BLaER1 (cell line): ENCODE measurements around the gene KL.

Experiments
- H3K27ac ChIP-seq: shearing (Covaris generic); formaldehyde crosslinking; 2 replicates; pipeline ENCODE4 v1.8.1; 2022
- H3K27me3 ChIP-seq: shearing (Covaris generic); formaldehyde crosslinking; 2 replicates; pipeline ENCODE4 v1.8.1; 2022
- H3K36me3 ChIP-seq: shearing (Covaris generic); formaldehyde crosslinking; 2 replicates; pipeline ENCODE4 v1.8.1; 2022
- H3K4me1 ChIP-seq: shearing (Covaris generic); formaldehyde crosslinking; 2 replicates; pipeline ENCODE4 v1.8.1; 2022
- H3K4me2 ChIP-seq: shearing (Covaris generic); formaldehyde crosslinking; 2 replicates; pipeline ENCODE4 v1.8.1; 2022
- H3K4me3 ChIP-seq: shearing (Covaris generic); formaldehyde crosslinking; 2 replicates; pipeline ENCODE4 v1.8.1; 2022
- H3K9ac ChIP-seq: shearing (Covaris generic); formaldehyde crosslinking; 2 replicates; pipeline ENCODE4 v1.8.1; 2022
- H3K9me3 ChIP-seq: shearing (Covaris generic); formaldehyde crosslinking; 2 replicates; pipeline ENCODE4 v1.8.1; 2022
- H4K20me1 ChIP-seq: shearing (Covaris generic); formaldehyde crosslinking; 2 replicates; pipeline ENCODE4 v1.8.1; 2022
- Cebpa-rat ChIP-seq: shearing (Covaris generic); IDR thresholded peaks from 2 replicates; pipeline ENCODE4 v1.8.1; 2022

The KL gene

GRCh38 chr13:33015241-33015668 lies 968 bp upstream of the KL start:
- TF ChIP-seq Cebpa-rat, result no peak
- no peaks in the 10 kb centered on the region for H3K27me3 ChIP-seq

DNA sequence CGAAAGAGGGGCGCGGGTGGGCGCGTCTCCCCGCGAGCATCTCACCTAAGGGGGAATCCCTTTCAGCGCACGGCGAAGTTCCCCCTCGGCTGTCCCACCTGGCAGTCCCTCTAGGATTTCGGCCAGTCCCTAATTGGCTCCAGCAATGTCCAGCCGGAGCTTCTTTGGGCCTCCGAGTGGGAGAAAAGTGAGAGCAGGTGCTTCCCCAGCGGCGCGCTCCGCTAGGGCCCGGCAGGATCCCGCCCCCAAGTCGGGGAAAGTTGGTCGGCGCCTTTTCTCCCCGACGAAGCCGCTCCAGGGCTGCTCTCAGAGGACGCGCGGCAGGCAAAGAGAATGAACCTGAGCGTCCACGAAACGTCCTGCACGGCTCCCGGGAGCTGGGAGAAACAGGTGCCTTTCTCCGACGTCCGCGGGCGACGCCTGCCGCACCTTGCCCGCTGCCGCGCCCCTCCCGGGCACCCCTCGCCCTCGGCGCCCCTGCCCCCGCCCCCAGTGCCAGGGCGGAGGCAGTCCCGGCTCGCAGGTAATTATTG lies 366 bp upstream of the KL start:
- Histone ChIP-seq H3K4me2 (no peak overlapping the region), H3K36me3 (no peaks in the 10 kb centered on the region), H3K4me3 (no peak overlapping the region), H3K9me3 (peaks cover 24% of the 10 kb centered on the region), H3K27ac (no peak overlapping the region), H3K4me1 (no peaks in the 10 kb centered on the region), H4K20me1 (no peaks in the 10 kb centered on the region), H3K9ac (no peak overlapping the region), H3K27me3 (no peaks in the 10 kb centered on the region)
- no peak for TF ChIP-seq Cebpa-rat

More at GRCh38 chr13:33015241-33015668, 968 bp upstream of the KL start:
- Histone ChIP-seq H3K36me3 (no peaks in the 10 kb centered on the region), H3K27ac (no peak overlapping the region), H4K20me1 (no peaks in the 10 kb centered on the region), H3K4me2 (no peak overlapping the region), H3K4me1 (no peaks in the 10 kb centered on the region), H3K4me3 (no peak overlapping the region), H3K9me3 (peaks cover 24% of the 10 kb centered on the region), H3K9ac (no peak overlapping the region)

DNA sequence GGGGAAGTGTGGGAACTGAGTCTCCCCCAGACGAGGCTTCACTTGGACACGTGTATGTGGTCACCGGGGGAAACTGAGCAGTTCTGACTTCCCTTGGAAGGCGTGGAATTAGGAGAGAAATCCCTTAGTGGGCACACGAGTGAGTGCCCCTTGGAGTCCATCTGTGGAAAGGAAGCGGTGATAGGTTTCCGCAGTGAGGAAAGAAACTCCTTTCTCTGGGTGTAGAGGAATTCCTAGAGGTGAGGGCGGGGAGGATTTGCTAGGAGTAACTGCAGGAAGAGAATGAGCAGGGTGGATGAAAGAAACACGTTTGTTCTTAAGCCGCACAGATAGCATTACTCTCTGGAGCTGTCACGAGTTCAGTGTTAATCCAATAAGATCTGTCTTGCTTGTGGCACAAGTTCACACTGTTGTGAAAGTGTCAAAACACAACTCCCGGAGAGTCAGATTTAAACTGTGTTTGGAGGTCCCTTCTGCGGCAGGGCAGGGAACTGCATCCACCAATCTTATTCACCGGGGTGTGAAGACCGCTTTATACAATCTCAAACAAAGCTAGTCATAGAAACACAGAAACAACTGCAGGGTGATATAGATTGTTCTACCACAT lies 1.2 kb downstream of the KL start:
- no peak overlapping the region for H3K9ac ChIP-seq
- H3K36me3 ChIP-seq, result no peaks in the 10 kb centered on the region
- TF ChIP-seq Cebpa-rat, result no peak
- no peaks in the 10 kb centered on the region for H3K4me1 ChIP-seq
- H3K9me3 ChIP-seq, result peaks cover 24% of the 10 kb centered on the region
- H3K4me3 ChIP-seq, result no peak overlapping the region
- H4K20me1 ChIP-seq, result no peaks in the 10 kb centered on the region
- no peak overlapping the region for H3K27ac ChIP-seq
- no peak overlapping the region for H3K4me2 ChIP-seq
- no peaks in the 10 kb centered on the region for H3K27me3 ChIP-seq

- no peak for TF ChIP-seq Cebpa-rat
- Histone ChIP-seq H3K36me3 (no peaks in the 10 kb centered on the region), H3K4me1 (no peaks in the 10 kb centered on the region), H3K4me3 (no peak overlapping the region), H3K27me3 (no peaks in the 10 kb centered on the region), H3K9ac (no peak overlapping the region), H3K9me3 (peaks cover 24% of the 10 kb centered on the region), H3K27ac (no peak overlapping the region), H4K20me1 (no peaks in the 10 kb centered on the region), H3K4me2 (no peak overlapping the region)
Measured at GRCh38 chr13:33018886-33019285, 2.7 kb downstream of the KL start.

GRCh38 chr13:33022986-33023385 lies 6.8 kb downstream of the KL start:
- Histone ChIP-seq H3K36me3 (no peaks in the 10 kb centered on the region), H4K20me1 (no peaks in the 10 kb centered on the region), H3K4me3 (no peak overlapping the region), H3K4me2 (no peak overlapping the region), H3K27ac (no peak overlapping the region), H3K9ac (no peak overlapping the region), H3K27me3 (no peaks in the 10 kb centered on the region), H3K9me3 (no peaks in the 10 kb centered on the region), H3K4me1 (no peaks in the 10 kb centered on the region)
- TF ChIP-seq Cebpa-rat, result no peak

GRCh38 chr13:33025220-33025744 lies 9.1 kb downstream of the KL start:
- Histone ChIP-seq H4K20me1 (no peaks in the 10 kb centered on the region), H3K27ac (no peak overlapping the region)

DNA sequence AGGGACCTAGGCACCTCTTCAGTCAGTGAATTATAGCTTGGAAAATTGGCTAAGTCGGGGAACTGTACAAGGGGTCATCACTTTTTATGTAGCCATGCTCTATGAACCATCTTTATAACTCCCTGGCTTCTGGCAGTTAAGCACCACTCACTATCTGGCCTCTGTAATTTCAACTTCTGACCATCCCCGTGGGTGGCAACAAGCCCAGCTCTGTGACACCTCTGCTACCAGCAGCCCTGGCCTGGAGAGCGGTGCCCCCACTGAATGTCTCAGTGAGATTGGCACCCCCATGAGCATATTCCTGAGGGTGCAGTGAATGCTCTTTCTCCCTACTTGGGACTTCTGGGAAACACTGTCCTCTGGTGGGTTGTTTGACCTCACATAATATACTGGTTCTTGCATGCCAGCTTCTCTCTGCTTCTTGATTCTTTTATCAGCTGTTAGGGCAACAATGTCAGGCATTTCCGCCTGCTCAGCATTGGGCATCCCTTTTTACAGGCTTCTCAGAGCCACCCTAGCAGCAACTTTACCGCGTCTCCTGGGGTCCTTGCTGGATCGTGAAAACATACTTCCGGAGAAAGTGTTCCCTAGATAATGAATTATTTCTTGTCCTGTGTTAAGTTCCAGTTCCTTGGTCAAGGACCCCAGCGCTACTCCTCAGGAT lies 10.4 kb downstream of the KL start:
- Histone ChIP-seq H3K4me2 (no peak overlapping the region), H3K9me3 (no peaks in the 10 kb centered on the region), H4K20me1 (no peaks in the 10 kb centered on the region), H3K9ac (no peak overlapping the region), H3K4me1 (no peaks in the 10 kb centered on the region), H3K27me3 (no peaks in the 10 kb centered on the region), H3K36me3 (no peaks in the 10 kb centered on the region), H3K27ac (no peak overlapping the region), H3K4me3 (no peak overlapping the region)
- TF ChIP-seq Cebpa-rat, result no peak

More at GRCh38 chr13:33025220-33025744, 9.1 kb downstream of the KL start:
- H3K27me3 ChIP-seq, result no peaks in the 10 kb centered on the region
- no peak for TF ChIP-seq Cebpa-rat
- no peak overlapping the region for H3K4me2 ChIP-seq
- H3K4me3 ChIP-seq, result no peak overlapping the region
- no peak overlapping the region for H3K9ac ChIP-seq
- no peaks in the 10 kb centered on the region for H3K36me3 ChIP-seq
- H3K9me3 ChIP-seq, result no peaks in the 10 kb centered on the region
- no peaks in the 10 kb centered on the region for H3K4me1 ChIP-seq

GRCh38 chr13:33028620-33029019 lies 12.4 kb downstream of the KL start:
- Histone ChIP-seq H3K4me3 (no peak overlapping the region), H3K36me3 (no peaks in the 10 kb centered on the region), H3K9ac (no peak overlapping the region), H4K20me1 (no peaks in the 10 kb centered on the region), H3K9me3 (no peaks in the 10 kb centered on the region), H3K4me2 (no peak overlapping the region), H3K27ac (no peak overlapping the region), H3K27me3 (no peaks in the 10 kb centered on the region), H3K4me1 (no peaks in the 10 kb centered on the region)
- no peak for TF ChIP-seq Cebpa-rat

DNA sequence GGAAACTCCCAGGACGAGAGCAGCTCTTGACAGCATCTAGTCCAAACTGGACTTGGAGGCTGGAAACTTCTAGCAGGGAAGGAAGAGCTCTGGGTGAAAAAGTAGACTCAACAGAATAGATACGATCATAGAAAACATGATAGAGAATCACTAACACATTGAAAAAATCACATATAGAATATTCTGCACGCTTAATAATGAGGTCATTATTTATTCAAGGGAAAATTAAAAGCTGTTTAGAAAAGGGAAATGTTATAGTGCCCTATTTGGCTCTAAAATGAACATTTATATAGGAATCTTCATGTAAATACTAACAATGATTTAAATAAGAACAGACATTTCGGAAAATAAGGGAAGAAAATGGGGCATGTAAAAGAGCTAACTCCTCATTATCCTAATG lies 15.1 kb downstream of the KL start:
- Histone ChIP-seq H3K36me3 (no peaks in the 10 kb centered on the region), H3K27ac (no peak overlapping the region), H3K4me1 (no peaks in the 10 kb centered on the region), H3K4me2 (no peak overlapping the region), H3K27me3 (no peaks in the 10 kb centered on the region), H3K9me3 (no peaks in the 10 kb centered on the region), H4K20me1 (no peaks in the 10 kb centered on the region), H3K9ac (no peak overlapping the region), H3K4me3 (no peak overlapping the region)
- TF ChIP-seq Cebpa-rat, result no peak

GRCh38 chr13:33032037-33032625 lies 15.9 kb downstream of the KL start:
- Histone ChIP-seq H3K36me3 (no peaks in the 10 kb centered on the region), H3K27ac (no peak overlapping the region), H3K4me1 (no peaks in the 10 kb centered on the region), H3K4me3 (no peak overlapping the region), H3K9ac (no peak overlapping the region), H3K4me2 (no peak overlapping the region), H4K20me1 (no peaks in the 10 kb centered on the region), H3K9me3 (no peaks in the 10 kb centered on the region), H3K27me3 (no peaks in the 10 kb centered on the region)
- TF ChIP-seq Cebpa-rat, result no peak
